CD4-positive, CD25-positive, alpha-beta regulatory T cell (primary cell): ENCODE measurements around the gene PARD3. TPM values are rescaled to one million over a fixed set of nuclear protein-coding genes. Genes with fewer than 3 reads are reported as not detected.

Experiments
- ATAC-seq, 2 donors: fragments of 150-1000 bp; cut with Tn5 transposase; one replicate each; pipeline ENCODE4 v1.10.0; 2021; ENCODE audit warnings: low read depth in 2 of 2, moderate number of reproducible peaks in 2 of 2, moderate library complexity in 1 of 2
- DNase-seq, 3 donors: peaks; one replicate each; pipeline versions ENCODE4 v3.0.0 to v3.0.0-alpha.2; 2012 to 2022; ENCODE audit warnings: mixed read lengths in 1 of 3
- H3K27ac ChIP-seq: one replicate; pipeline ENCODE4 v1.7.0; 2013; ENCODE audit warnings: mild to moderate bottlenecking, low read length; ENCODE audit not compliant: insufficient read depth, poor library complexity, severe bottlenecking
- H3K27me3 ChIP-seq: one replicate; pipeline ENCODE4 v1.7.0; 2013; ENCODE audit warnings: low read length; ENCODE audit not compliant: control insufficient read depth, insufficient read depth
- H3K36me3 ChIP-seq: one replicate; pipeline ENCODE4 v1.7.0; 2013; ENCODE audit warnings: mild to moderate bottlenecking, low read length, moderate library complexity; ENCODE audit not compliant: control insufficient read depth, insufficient read depth
- H3K4me1 ChIP-seq: 2 replicates; pipeline ENCODE4 v1.7.0; 2013; ENCODE audit warnings: mild to moderate bottlenecking, low read length; ENCODE audit not compliant: insufficient read depth, control insufficient read depth, poor library complexity, severe bottlenecking
- H3K4me3 ChIP-seq: one replicate; pipeline ENCODE4 v1.7.0; 2013; ENCODE audit warnings: low read depth, mild to moderate bottlenecking, low read length, moderate library complexity
- H3K9me3 ChIP-seq, 2 experiments: 1 replicate in 1 of 2; 2 replicates in 1 of 2; pipeline ENCODE4 v1.7.0; 2013; ENCODE audit warnings: low read length in 2 of 2, mild to moderate bottlenecking in 1 of 2, moderate library complexity in 1 of 2; ENCODE audit not compliant: control insufficient read depth in 2 of 2
- H3K27ac Mint-ChIP-seq, 3 donors: one replicate each; pipeline ENCODE4 v1.8.0; 2020 to 2022; ENCODE audit warnings: mild to moderate bottlenecking in 3 of 3, mixed read lengths in 3 of 3, moderate library complexity in 2 of 3
- H3K27me3 Mint-ChIP-seq: one replicate; pipeline ENCODE4 v1.8.0; 2022; ENCODE audit warnings: mild to moderate bottlenecking, mixed read lengths
- H3K36me3 Mint-ChIP-seq: one replicate; pipeline ENCODE4 v1.8.0; 2020; ENCODE audit warnings: mixed read lengths
- H3K4me1 Mint-ChIP-seq, 4 donors: one replicate each; pipeline ENCODE4 v1.8.0; 2020 to 2022; ENCODE audit warnings: mixed read lengths in 4 of 4, mild to moderate bottlenecking in 1 of 4
- H3K4me3 Mint-ChIP-seq, 4 donors: one replicate each; pipeline ENCODE4 v1.8.0; 2020 to 2022; ENCODE audit warnings: mild to moderate bottlenecking in 4 of 4, mixed read lengths in 4 of 4, moderate library complexity in 3 of 4
- H3K9me3 Mint-ChIP-seq, 7 donors: one replicate each; pipeline ENCODE4 v1.8.0; 2020 to 2022; ENCODE audit warnings: mixed read lengths in 7 of 7, mild to moderate bottlenecking in 3 of 7, moderate library complexity in 2 of 7
- polyA plus RNA-seq, 4 donors: library from polyadenylated mRNA; unstranded; fragments of 300-500 nt; fragmentation: Illumina TruSeq; gene quantifications; one replicate each; pipeline ENCODE4 v1.2.3, GENCODE V29; 2021
- total RNA-seq: library from RNA; stranded (reverse); gene quantifications from one replicate; pipeline ENCODE4 v1.2.3, GENCODE V29; 2022

PARD3 gene
- total and polyA plus RNA-seq, 5 donors from 2014 or later = 0.08 to 0.79 TPM; not detected in 3

DNA sequence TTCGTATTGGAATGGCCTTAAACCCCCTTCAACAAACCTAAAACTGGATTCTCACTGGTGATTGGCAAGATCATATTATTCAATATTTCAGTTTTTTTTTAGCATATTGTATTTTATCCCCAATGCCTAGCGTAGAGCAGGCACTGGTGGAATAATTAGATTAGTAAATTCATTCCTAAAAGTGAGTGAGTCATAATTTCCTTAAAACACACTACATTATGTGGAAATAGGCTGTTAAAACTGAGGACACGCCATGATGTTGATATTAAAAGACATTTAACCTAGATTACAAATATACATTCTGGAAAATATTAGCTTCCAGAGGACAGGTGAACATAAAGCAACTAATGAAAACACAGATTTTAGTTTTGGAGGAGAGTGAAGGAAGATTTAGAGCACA lies 463.9 kb downstream of the PARD3 start:
- no peaks in the 10 kb centered on the region for H3K27me3 ChIP-seq

DNA sequence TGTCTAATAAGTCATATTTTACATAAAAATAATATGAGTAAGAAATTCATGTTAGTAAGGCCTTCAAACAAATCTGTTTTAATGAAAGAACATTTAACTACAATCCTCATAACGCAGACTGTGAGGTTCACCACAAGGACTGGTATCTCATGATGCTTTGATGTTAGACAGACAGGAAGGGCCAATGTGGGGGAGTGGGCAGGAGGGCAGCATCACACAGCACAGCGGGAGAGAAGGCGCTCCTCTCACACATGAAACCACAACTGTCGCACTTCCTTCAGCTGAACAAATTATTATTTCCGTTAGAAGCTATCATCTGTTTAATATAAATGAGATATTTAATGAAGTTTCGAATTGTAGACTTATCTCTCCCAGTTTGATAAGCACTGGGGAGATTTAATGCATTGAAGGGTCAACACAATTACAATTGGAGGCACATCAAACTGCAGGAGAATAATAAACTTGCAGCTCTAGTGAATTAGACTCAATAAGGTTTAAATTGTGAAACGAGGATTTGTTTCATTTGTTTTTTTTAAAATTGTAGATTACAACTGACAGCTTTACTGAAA lies 466.1 kb downstream of the PARD3 start:
- Mint-ChIP-seq H3K4me1 (no peaks in the 10 kb centered on the region), H3K27me3 (no peaks in the 10 kb centered on the region), H3K4me3 (no peak overlapping the region), H3K36me3 (no peaks in the 10 kb centered on the region), H3K27ac (no peak overlapping the region), H3K9me3 (peaks cover 0 to 2% (median 0%) of the 10 kb centered on the region in 7 donors)
- H3K4me1 ChIP-seq = no peaks in the 10 kb centered on the region
- H3K4me3 ChIP-seq = no peak overlapping the region
- no peaks in the 10 kb centered on the region for H3K27me3 ChIP-seq
- no peaks in the 10 kb centered on the region for H3K9me3 ChIP-seq
- DNase-seq (no peak), ATAC-seq (no peak)
- no peak overlapping the region for H3K27ac ChIP-seq
- no peaks in the 10 kb centered on the region for H3K36me3 ChIP-seq

More for the DNA sequence above, 463.9 kb downstream of the PARD3 start:
- no peak for ATAC-seq
- no peaks in the 10 kb centered on the region for H3K9me3 ChIP-seq
- Mint-ChIP-seq H3K4me1 (no peaks in the 10 kb centered on the region), H3K36me3 (no peaks in the 10 kb centered on the region), H3K4me3 (no peak overlapping the region), H3K27ac (no peak overlapping the region), H3K27me3 (no peaks in the 10 kb centered on the region), H3K9me3 (peaks cover 0 to 2% (median 0%) of the 10 kb centered on the region in 7 donors)
- no peak overlapping the region for H3K4me3 ChIP-seq
- no peak overlapping the region for H3K27ac ChIP-seq
- no peaks in the 10 kb centered on the region for H3K4me1 ChIP-seq
- no peak for DNase-seq
- no peaks in the 10 kb centered on the region for H3K36me3 ChIP-seq

DNA sequence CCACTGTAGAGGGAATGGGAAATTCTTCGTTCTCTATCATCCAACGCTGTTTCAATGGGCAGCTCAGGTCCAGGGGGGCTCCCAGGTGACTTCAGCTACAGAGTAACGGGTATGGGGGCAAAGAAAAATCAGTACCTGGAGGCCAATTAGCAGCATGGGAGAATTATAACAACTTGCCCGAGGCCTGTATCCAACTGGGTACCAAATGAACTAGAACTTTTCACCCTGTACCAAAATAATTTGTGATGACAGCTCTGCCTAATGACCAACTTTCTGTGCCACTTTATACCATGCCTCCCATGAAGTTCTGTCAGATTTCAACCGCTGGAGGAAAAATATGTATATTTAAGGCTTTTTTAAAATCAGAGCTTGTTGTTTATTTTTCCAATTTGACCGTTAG lies 467.1 kb downstream of the PARD3 start:
- ATAC-seq = no peak
- no peaks in the 10 kb centered on the region for H3K9me3 ChIP-seq
- H3K27ac ChIP-seq = no peak overlapping the region
- H3K4me1 Mint-ChIP-seq = no peaks in the 10 kb centered on the region
- H3K9me3 Mint-ChIP-seq = peaks cover 0 to 2% (median 0%) of the 10 kb centered on the region in 7 donors
- H3K4me3 ChIP-seq = no peak overlapping the region
- H3K4me3 Mint-ChIP-seq = no peak overlapping the region
- no peaks in the 10 kb centered on the region for H3K36me3 ChIP-seq
- H3K4me1 ChIP-seq = no peaks in the 10 kb centered on the region
- no peaks in the 10 kb centered on the region for H3K27me3 Mint-ChIP-seq
- no peaks in the 10 kb centered on the region for H3K27me3 ChIP-seq
- no peaks in the 10 kb centered on the region for H3K36me3 Mint-ChIP-seq
- DNase-seq = no peak
- H3K27ac Mint-ChIP-seq = no peak overlapping the region

DNA sequence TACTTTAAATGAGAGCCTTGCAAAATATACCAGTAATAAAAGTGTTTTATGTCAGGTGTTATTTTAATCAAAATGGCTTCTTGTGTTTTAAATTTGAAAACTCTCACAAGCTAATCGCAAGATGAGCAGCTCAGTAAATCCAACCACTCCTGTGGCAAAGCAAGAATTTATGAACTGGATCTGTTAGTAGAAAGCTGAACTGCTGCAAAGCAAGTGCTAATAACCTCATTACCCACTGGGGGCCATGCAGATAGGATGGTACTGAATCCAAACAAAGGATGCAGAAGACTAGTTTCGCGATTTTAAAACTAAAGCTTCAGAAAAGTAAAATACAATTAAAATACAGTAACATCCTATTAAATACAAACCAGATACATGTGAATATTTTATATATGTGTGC lies 468.0 kb downstream of the PARD3 start:
- peaks cover 0 to 3% (median 0%) of the 10 kb centered on the region in 7 donors for H3K9me3 Mint-ChIP-seq
- ATAC-seq = no peak
- no peak overlapping the region for H3K4me3 Mint-ChIP-seq
- Histone ChIP-seq H3K36me3 (no peaks in the 10 kb centered on the region), H3K9me3 (no peaks in the 10 kb centered on the region), H3K4me1 (no peaks in the 10 kb centered on the region), H3K27me3 (no peaks in the 10 kb centered on the region), H3K27ac (no peak overlapping the region), H3K4me3 (no peak overlapping the region)
- H3K27ac Mint-ChIP-seq = no peak overlapping the region
- H3K4me1 Mint-ChIP-seq = no peaks in the 10 kb centered on the region
- no peaks in the 10 kb centered on the region for H3K36me3 Mint-ChIP-seq
- H3K27me3 Mint-ChIP-seq = no peaks in the 10 kb centered on the region
- no peak for DNase-seq

DNA sequence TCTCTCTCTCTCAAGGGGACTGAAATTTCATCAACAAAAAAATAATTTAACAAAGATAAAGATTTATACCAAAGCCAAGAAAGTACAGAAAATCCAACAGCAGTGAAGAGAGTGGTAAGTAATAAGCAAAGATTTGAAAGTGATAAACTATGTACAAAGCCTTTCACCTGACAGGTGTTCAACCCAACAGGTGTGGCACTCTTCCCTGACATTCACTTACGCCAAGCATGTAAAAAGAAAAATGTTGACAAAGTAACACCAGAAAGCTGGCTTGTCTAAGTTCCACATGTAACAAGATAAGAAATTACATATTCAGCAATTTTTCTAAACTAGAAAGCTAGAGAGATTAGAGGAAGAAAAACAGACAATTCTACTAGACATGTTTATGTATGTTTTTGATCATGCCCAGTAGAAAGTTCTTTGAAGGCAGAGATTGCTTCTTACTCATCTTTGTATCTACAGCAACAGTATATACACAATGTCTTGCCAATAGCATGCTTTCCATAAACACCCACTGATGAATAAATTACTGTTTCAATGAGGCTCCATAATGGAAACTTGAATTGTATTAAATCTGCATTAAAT lies 468.5 kb downstream of the PARD3 start:
- Histone ChIP-seq H3K4me3 (no peak overlapping the region), H3K4me1 (no peaks in the 10 kb centered on the region), H3K27me3 (no peaks in the 10 kb centered on the region), H3K9me3 (no peaks in the 10 kb centered on the region), H3K36me3 (no peaks in the 10 kb centered on the region), H3K27ac (no peak overlapping the region)
- H3K27ac Mint-ChIP-seq = no peak overlapping the region
- DNase-seq = no peak
- no peaks in the 10 kb centered on the region for H3K36me3 Mint-ChIP-seq
- no peak overlapping the region for H3K4me3 Mint-ChIP-seq
- no peak for ATAC-seq
- no peaks in the 10 kb centered on the region for H3K4me1 Mint-ChIP-seq
- peaks cover 0 to 3% (median 0%) of the 10 kb centered on the region in 7 donors for H3K9me3 Mint-ChIP-seq
- no peaks in the 10 kb centered on the region for H3K27me3 Mint-ChIP-seq

DNA sequence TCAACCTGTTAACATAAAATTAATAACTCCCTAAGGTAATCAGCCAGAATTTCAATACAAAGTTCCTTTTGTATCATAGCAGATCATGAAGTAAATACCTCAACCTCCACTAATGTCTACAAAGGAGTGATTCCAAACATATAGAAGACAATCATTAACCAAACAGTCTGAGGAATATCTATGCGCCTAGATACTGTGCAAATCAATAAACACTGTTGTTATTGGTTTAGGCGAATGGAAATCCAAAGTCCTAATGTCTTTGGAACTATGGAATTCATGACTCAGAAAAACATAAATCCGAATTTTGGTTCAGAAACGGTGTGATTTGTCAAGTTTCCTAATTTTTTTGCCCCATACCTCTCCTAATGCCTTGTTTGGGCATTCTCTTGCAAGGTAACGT lies 469.7 kb downstream of the PARD3 start:
- Histone ChIP-seq H3K4me1 (no peaks in the 10 kb centered on the region), H3K27ac (no peak overlapping the region), H3K9me3 (no peaks in the 10 kb centered on the region), H3K4me3 (no peak overlapping the region), H3K27me3 (no peaks in the 10 kb centered on the region), H3K36me3 (no peaks in the 10 kb centered on the region)
- Mint-ChIP-seq H3K27ac (no peak overlapping the region), H3K4me3 (peak overlapping the region in 1 of 4 donors; percentile 32), H3K27me3 (no peaks in the 10 kb centered on the region), H3K36me3 (no peaks in the 10 kb centered on the region), H3K4me1 (no peaks in the 10 kb centered on the region), H3K9me3 (peaks cover 0 to 3% (median 0%) of the 10 kb centered on the region in 7 donors)
- ATAC-seq (no peak), DNase-seq (no peak)

DNA sequence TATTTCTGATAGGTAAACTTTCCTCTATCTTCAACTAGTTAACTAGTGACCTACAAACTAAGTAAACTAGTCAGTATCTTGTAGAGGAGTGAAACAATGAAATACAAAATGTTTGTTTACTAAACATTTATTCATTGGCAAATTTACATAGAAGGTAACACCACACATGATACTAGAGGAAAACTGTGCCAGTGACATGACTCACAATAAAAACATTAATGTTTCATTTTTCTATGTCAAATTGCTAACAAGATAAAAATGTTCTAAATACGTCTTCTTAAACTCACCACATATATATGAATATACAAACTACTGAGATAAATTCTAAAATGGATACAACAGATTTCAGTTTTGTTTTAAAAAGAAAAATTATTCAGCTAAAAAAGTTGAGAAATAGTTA lies 471.3 kb downstream of the PARD3 start:
- Mint-ChIP-seq H3K9me3 (peaks cover 0 to 4% (median 0%) of the 10 kb centered on the region in 7 donors), H3K27me3 (no peaks in the 10 kb centered on the region), H3K4me1 (no peaks in the 10 kb centered on the region), H3K4me3 (no peak overlapping the region), H3K36me3 (no peaks in the 10 kb centered on the region), H3K27ac (no peak overlapping the region)
- H3K27ac ChIP-seq = no peak overlapping the region
- no peaks in the 10 kb centered on the region for H3K36me3 ChIP-seq
- no peaks in the 10 kb centered on the region for H3K9me3 ChIP-seq
- ATAC-seq (no peak), DNase-seq (no peak)
- H3K4me1 ChIP-seq = no peaks in the 10 kb centered on the region
- H3K4me3 ChIP-seq = no peak overlapping the region
- no peaks in the 10 kb centered on the region for H3K27me3 ChIP-seq

DNA sequence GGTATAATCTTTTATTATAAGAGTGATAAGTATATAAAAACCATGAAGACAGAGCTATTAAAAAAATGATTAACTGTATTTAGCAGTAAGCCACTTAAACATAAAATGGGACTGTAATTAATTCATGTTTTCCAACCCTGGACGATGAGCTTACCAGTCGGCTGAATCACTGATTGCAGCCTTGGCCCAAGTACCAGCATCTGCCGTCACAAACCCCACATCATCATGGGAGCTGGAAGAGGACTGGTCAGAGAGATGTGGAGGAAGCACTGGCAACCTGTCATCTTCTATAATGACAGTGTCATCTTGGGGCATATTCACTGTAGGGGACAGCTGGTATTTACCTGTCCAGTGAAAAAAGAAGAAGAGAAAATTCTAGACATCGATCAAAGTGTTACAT lies 473.6 kb downstream of the PARD3 start:
- H3K9me3 ChIP-seq = no peaks in the 10 kb centered on the region
- Mint-ChIP-seq H3K27me3 (no peaks in the 10 kb centered on the region), H3K4me3 (no peak overlapping the region), H3K27ac (no peak overlapping the region), H3K9me3 (peaks cover 0 to 4% (median 0%) of the 10 kb centered on the region in 7 donors), H3K4me1 (no peaks in the 10 kb centered on the region), H3K36me3 (no peaks in the 10 kb centered on the region)
- H3K27me3 ChIP-seq = no peaks in the 10 kb centered on the region
- no peaks in the 10 kb centered on the region for H3K4me1 ChIP-seq
- no peak for ATAC-seq
- no peak for DNase-seq
- H3K36me3 ChIP-seq = no peaks in the 10 kb centered on the region
- H3K4me3 ChIP-seq = no peak overlapping the region
- no peak overlapping the region for H3K27ac ChIP-seq
